ENCODE results near the gene PSMD14.

DNA sequence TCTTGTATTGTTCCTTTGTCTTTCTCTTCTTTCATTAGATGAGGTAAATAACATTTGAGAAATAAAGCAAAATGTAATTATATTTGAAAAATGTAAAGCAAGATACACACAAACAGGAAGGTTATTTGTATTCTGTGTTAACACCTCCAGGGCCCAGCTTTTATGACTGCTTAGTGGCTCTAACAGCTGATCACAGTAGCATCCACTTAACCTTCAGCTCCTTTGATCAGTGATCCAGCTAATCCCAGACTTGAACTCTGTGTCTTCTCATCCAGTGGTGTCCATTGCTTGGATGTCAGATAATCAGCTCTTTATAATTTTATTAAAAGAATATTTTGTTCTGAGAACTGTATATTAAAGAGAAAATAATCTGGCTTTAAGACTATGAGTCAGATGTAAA lies 44.5 kb downstream of the PSMD14 start:
- TF ChIP-seq, protein P1, sequence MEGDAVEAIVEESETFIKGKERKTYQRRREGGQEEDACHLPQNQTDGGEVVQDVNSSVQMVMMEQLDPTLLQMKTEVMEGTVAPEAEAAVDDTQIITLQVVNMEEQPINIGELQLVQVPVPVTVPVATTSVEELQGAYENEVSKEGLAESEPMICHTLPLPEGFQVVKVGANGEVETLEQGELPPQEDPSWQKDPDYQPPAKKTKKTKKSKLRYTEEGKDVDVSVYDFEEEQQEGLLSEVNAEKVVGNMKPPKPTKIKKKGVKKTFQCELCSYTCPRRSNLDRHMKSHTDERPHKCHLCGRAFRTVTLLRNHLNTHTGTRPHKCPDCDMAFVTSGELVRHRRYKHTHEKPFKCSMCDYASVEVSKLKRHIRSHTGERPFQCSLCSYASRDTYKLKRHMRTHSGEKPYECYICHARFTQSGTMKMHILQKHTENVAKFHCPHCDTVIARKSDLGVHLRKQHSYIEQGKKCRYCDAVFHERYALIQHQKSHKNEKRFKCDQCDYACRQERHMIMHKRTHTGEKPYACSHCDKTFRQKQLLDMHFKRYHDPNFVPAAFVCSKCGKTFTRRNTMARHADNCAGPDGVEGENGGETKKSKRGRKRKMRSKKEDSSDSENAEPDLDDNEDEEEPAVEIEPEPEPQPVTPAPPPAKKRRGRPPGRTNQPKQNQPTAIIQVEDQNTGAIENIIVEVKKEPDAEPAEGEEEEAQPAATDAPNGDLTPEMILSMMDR (conservative IDR thresholded peaks at IDR 0.05; ENCODE audit: low read length) = no peak
- no peak for TF ChIP-seq EZH2phosphoT487 (IDR thresholded peaks at IDR 0.05; ENCODE audit: borderline replicate concordance, low read depth, low read length)
